ENCODE results near the gene CBX8. TPM values are rescaled to one million over a fixed set of nuclear protein-coding genes. Genes with fewer than 3 reads are reported as not detected.

CBX8 gene
- total RNA-seq, 2 experiments from 2014 or later: 5.3 to 6.5 TPM

GRCh38 chr17:79808763-79809529 lies 12.1 kb upstream of the CBX8 start:
- Histone ChIP-seq H3K4me1 (ENCODE audit: insufficient read depth, low read length) (peaks cover 64% of the 10 kb centered on the region), H3K4me3 (ENCODE audit: low read length) (no peak overlapping the region), H3K36me3 (ENCODE audit: insufficient read depth, low read length) (no peaks in the 10 kb centered on the region), H3K27me3 (ENCODE audit: control insufficient read depth in 1 of 2, insufficient read depth in 2 of 2, low read length in 2 of 2) (peaks cover 83 to 85% of the 10 kb centered on the region in 2 experiments), H3K9me3 (ENCODE audit: control insufficient read depth in 1 of 2, insufficient read depth in 1 of 2, low read length in 2 of 2) (peaks cover 0 to 57% of the 10 kb centered on the region in 2 experiments), H3K27ac (ENCODE audit: low read depth in 1 of 2, low read length in 2 of 2) (no peak overlapping the region)
- DNase-seq (peak in 3 of 14 experiments; percentile 50 to 63 (median 62)), ATAC-seq (ENCODE audit: poor library complexity) (peak; percentile 19)
- Mint-ChIP-seq H3K4me1 (ENCODE audit: low read depth) (peaks cover 41% of the 10 kb centered on the region), H3K4me3 (peak overlapping the region; percentile 51), H3K27me3 (peaks cover 82% of the 10 kb centered on the region), H3K9me3 (no peaks in the 10 kb centered on the region), H3K27ac (peak overlapping the region; percentile 9), H3K36me3 (ENCODE audit: low read depth) (peaks cover 4% of the 10 kb centered on the region)
- CTCF ChIA-PET: interaction anchor here (0.6 to 1.8 kb wide), 4 partner anchors 9 to 36 kb away, joined by 3 to 7 read pairs (median 4); partner anchors contain the start of gene CBX4
- TF ChIP-seq CTCF (IDR thresholded peaks at IDR 0.05): peak; percentile 26
- intact Hi-C loops (cut with DNase I, micrococcal nuclease): no loop called here
- POLR2A ChIA-PET: interaction anchor here (0.8 to 7.0 kb wide), 5 partner anchors 9 to 32 kb away, joined by 3 to 82 read pairs (median 11); partner anchors contain the start of genes CBX4 and CBX8

GRCh38 chr17:79806863-79807720 lies 10.2 kb upstream of the CBX8 start:
- no peak overlapping the region for H3K27ac Mint-ChIP-seq
- H3K27me3 Mint-ChIP-seq: peaks cover 91% of the 10 kb centered on the region
- H3K36me3 Mint-ChIP-seq (ENCODE audit: low read depth): peaks cover 4% of the 10 kb centered on the region
- Histone ChIP-seq H3K27me3 (ENCODE audit: control insufficient read depth in 1 of 2, insufficient read depth in 2 of 2, low read length in 2 of 2) (peaks cover 91 to 92% of the 10 kb centered on the region in 2 experiments), H3K4me3 (ENCODE audit: low read length) (no peak overlapping the region), H3K4me1 (ENCODE audit: insufficient read depth, low read length) (peaks cover 67% of the 10 kb centered on the region), H3K9me3 (ENCODE audit: control insufficient read depth in 1 of 2, insufficient read depth in 1 of 2, low read length in 2 of 2) (peaks cover 0 to 68% of the 10 kb centered on the region in 2 experiments), H3K27ac (ENCODE audit: low read depth in 1 of 2, low read length in 2 of 2) (no peak overlapping the region), H3K36me3 (ENCODE audit: insufficient read depth, low read length) (no peaks in the 10 kb centered on the region)
- ATAC-seq (ENCODE audit: poor library complexity) (no peak), DNase-seq (no peak)
- no peak overlapping the region for H3K4me3 Mint-ChIP-seq
- ChIA-PET POLR2A (interaction anchor here (1.8 to 2.6 kb wide), 3 partner anchors 10 to 32 kb away, joined by 10 to 13 read pairs (median 11); partner anchors contain the start of genes CBX4 and CBX8), CTCF (interaction anchor here (1.5 kb wide), 1 partner anchor 9 kb away, joined by 4 read pairs; no protein-coding TSS in a partner anchor)
- TF ChIP-seq CTCF (IDR thresholded peaks at IDR 0.05): no peak
- intact Hi-C loops (cut with DNase I, micrococcal nuclease): no loop called here
- no peaks in the 10 kb centered on the region for H3K9me3 Mint-ChIP-seq
- H3K4me1 Mint-ChIP-seq (ENCODE audit: low read depth): peaks cover 42% of the 10 kb centered on the region

GRCh38 chr17:79806446-79806760 lies 9.5 kb upstream of the CBX8 start:
- DNase-seq: no peak
- Mint-ChIP-seq H3K27ac (no peak overlapping the region), H3K27me3 (peaks cover 91% of the 10 kb centered on the region), H3K9me3 (no peaks in the 10 kb centered on the region), H3K4me1 (ENCODE audit: low read depth) (peaks cover 41% of the 10 kb centered on the region), H3K36me3 (ENCODE audit: low read depth) (peaks cover 4% of the 10 kb centered on the region), H3K4me3 (no peak overlapping the region)
- Histone ChIP-seq H3K4me1 (ENCODE audit: insufficient read depth, low read length) (peaks cover 67% of the 10 kb centered on the region), H3K9me3 (ENCODE audit: control insufficient read depth in 1 of 2, insufficient read depth in 1 of 2, low read length in 2 of 2) (peaks cover 0 to 67% of the 10 kb centered on the region in 2 experiments), H3K4me3 (ENCODE audit: low read length) (no peak overlapping the region), H3K27ac (ENCODE audit: low read depth in 1 of 2, low read length in 2 of 2) (no peak overlapping the region), H3K27me3 (ENCODE audit: control insufficient read depth in 1 of 2, insufficient read depth in 2 of 2, low read length in 2 of 2) (peaks cover 91 to 92% of the 10 kb centered on the region in 2 experiments), H3K36me3 (ENCODE audit: insufficient read depth, low read length) (no peaks in the 10 kb centered on the region)
- ChIA-PET CTCF (no interaction called here), POLR2A (interaction anchor here (1.8 kb wide), 1 partner anchor 9 kb away, joined by 10 read pairs; the partner anchor contains the start of gene CBX8)
- no peak for TF ChIP-seq CTCF (IDR thresholded peaks at IDR 0.05)
- intact Hi-C loops (cut with DNase I, micrococcal nuclease): no loop called here
- ATAC-seq (ENCODE audit: poor library complexity): no peak
